Measurements from ENCODE around the gene FGGY. TPM values are rescaled to one million over a fixed set of nuclear protein-coding genes. Genes with fewer than 3 reads are reported as not detected.

FGGY gene
- total RNA-seq, 1 donor = 24.6 TPM

DNA sequence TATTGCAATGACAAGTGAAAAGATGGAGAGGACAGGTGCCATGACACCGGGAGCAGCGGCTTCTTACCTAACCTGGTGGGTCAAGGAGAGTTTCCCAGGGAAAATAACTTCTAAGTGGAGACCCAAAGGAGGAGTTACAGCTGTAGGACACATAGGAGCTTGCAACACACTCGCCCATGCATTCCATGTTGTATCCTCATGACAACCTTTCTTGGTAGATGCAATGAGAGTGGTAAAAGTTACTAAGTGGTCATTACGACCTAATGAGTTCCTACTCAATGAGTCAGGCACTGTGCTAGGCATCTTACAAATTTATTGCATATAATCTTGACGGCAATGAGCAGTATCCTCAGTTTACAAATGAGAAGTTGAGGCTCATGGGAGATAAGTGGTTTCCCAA is 398.4 kb downstream of the FGGY start:
- H3K79me2 ChIP-seq (ENCODE audit: insufficient read depth, low read length) = no peaks in the 10 kb centered on the region
- no peak overlapping the region for H2AFZ ChIP-seq (ENCODE audit: low read length)
- no peak for TF ChIP-seq CTCF (IDR thresholded peaks at IDR 0.05; ENCODE audit: extremely low read depth, low read depth, low read length)
- no peaks in the 10 kb centered on the region for H3K9me3 ChIP-seq (ENCODE audit: low read depth, low read length)
- H3K27me3 ChIP-seq (ENCODE audit: insufficient read depth, low read length) = no peaks in the 10 kb centered on the region
- no peak overlapping the region for H3K4me2 ChIP-seq (ENCODE audit: insufficient read depth, low read length)
- H3K36me3 ChIP-seq (ENCODE audit: insufficient read depth, low read length) = no peaks in the 10 kb centered on the region
- DNase-seq (ENCODE audit: insufficient read length, low spot score, missing footprints) = no peak
- H3K27ac ChIP-seq (ENCODE audit: low read depth, low read length) = no peak overlapping the region
- no peaks in the 10 kb centered on the region for H4K20me1 ChIP-seq (ENCODE audit: insufficient read depth, low read length)
- no peak overlapping the region for H3K4me3 ChIP-seq (ENCODE audit: insufficient read depth, low read length)
- H3K4me1 ChIP-seq (ENCODE audit: insufficient read depth, low read length) = peaks cover 15% of the 10 kb centered on the region

DNA sequence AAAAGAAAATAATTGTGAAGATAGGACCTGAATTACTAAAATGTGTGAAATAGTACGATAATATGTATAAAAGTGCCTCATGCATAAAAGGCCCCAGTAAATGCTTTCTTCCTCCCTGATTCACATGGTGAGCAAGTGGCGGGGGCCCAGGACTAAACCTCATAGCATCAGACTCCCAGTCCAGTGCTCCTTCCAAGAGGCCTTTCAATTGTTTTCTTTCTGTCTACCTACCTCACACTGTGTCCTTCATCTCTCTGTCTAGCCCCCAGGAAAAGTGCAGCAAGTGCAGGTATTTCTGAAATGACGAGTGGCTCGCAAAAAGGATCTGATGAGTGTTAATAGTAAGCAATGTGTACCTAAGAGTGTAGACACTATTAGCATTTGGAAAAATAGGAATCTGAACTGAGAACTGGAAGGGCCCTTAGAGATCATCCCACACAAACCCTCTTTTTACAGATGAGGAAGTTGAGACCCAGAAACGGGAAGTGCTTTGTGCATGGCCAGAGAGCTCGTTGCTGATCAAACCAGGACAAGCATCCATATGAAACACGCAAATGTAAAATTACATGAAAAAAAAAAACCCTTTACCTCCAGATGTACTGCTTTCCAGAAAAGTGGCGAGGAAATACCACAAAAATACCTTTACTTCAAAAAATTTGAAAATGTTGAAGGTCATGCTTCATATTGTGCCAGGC is 399.7 kb downstream of the FGGY start:
- H3K27ac ChIP-seq (ENCODE audit: low read depth, low read length) = no peak overlapping the region
- no peaks in the 10 kb centered on the region for H3K36me3 ChIP-seq (ENCODE audit: insufficient read depth, low read length)
- no peaks in the 10 kb centered on the region for H4K20me1 ChIP-seq (ENCODE audit: insufficient read depth, low read length)
- H2AFZ ChIP-seq (ENCODE audit: low read length) = no peak overlapping the region
- no peaks in the 10 kb centered on the region for H3K79me2 ChIP-seq (ENCODE audit: insufficient read depth, low read length)
- no peak for DNase-seq (ENCODE audit: insufficient read length, low spot score, missing footprints)
- no peak overlapping the region for H3K4me2 ChIP-seq (ENCODE audit: insufficient read depth, low read length)
- H3K4me1 ChIP-seq (ENCODE audit: insufficient read depth, low read length) = peaks cover 21% of the 10 kb centered on the region
- TF ChIP-seq CTCF (IDR thresholded peaks at IDR 0.05; ENCODE audit: extremely low read depth, low read depth, low read length) = no peak
- H3K9me3 ChIP-seq (ENCODE audit: low read depth, low read length) = no peaks in the 10 kb centered on the region
- H3K27me3 ChIP-seq (ENCODE audit: insufficient read depth, low read length) = no peaks in the 10 kb centered on the region
- H3K4me3 ChIP-seq (ENCODE audit: insufficient read depth, low read length) = no peak overlapping the region

DNA sequence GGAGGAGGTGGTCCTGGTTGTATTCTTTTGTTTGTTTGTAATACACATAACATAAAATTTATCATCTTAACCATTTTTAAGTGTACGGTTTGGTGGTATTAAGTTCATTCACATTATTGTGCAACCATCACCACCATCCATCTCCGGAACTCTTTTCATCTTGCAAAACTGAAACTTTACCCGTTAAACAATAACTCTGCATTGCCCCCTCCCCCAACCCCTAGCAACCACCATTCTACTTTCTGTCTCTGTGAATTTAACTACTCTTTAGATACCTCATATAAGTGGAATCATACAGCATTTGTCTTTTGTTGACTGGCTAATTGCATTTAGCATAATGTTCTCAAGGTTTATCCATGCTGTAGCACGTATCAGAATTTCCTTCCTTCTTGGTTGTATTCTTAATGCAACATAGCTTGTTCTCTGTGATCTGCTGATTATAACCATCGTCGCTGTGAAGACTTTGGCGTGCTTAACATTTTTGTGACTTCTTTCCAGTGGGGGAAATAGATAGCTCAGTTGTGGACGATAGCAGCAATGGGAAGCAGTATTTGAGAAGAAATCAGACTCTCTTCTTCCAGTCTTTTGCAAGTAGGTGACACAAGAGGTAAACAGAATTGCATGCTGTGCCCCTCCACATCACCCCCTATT is 400.4 kb downstream of the FGGY start:
- Histone ChIP-seq H3K79me2 (ENCODE audit: insufficient read depth, low read length) (no peaks in the 10 kb centered on the region), H3K4me1 (ENCODE audit: insufficient read depth, low read length) (peaks cover 24% of the 10 kb centered on the region), H3K4me2 (ENCODE audit: insufficient read depth, low read length) (no peak overlapping the region), H3K27ac (ENCODE audit: low read depth, low read length) (no peak overlapping the region), H3K27me3 (ENCODE audit: insufficient read depth, low read length) (no peaks in the 10 kb centered on the region), H2AFZ (ENCODE audit: low read length) (no peak overlapping the region), H4K20me1 (ENCODE audit: insufficient read depth, low read length) (no peaks in the 10 kb centered on the region), H3K4me3 (ENCODE audit: insufficient read depth, low read length) (no peak overlapping the region), H3K36me3 (ENCODE audit: insufficient read depth, low read length) (no peaks in the 10 kb centered on the region), H3K9me3 (ENCODE audit: low read depth, low read length) (no peaks in the 10 kb centered on the region)
- no peak for TF ChIP-seq CTCF (IDR thresholded peaks at IDR 0.05; ENCODE audit: extremely low read depth, low read depth, low read length)
- DNase-seq (ENCODE audit: insufficient read length, low spot score, missing footprints) = no peak

- Histone ChIP-seq H3K79me2 (ENCODE audit: insufficient read depth, low read length) (no peaks in the 10 kb centered on the region), H2AFZ (ENCODE audit: low read length) (no peak overlapping the region), H4K20me1 (ENCODE audit: insufficient read depth, low read length) (no peaks in the 10 kb centered on the region), H3K27ac (ENCODE audit: low read depth, low read length) (no peak overlapping the region), H3K36me3 (ENCODE audit: insufficient read depth, low read length) (no peaks in the 10 kb centered on the region), H3K4me2 (ENCODE audit: insufficient read depth, low read length) (no peak overlapping the region), H3K27me3 (ENCODE audit: insufficient read depth, low read length) (no peaks in the 10 kb centered on the region), H3K4me1 (ENCODE audit: insufficient read depth, low read length) (peaks cover 21% of the 10 kb centered on the region), H3K9me3 (ENCODE audit: low read depth, low read length) (no peaks in the 10 kb centered on the region), H3K4me3 (ENCODE audit: insufficient read depth, low read length) (no peak overlapping the region)
- no peak for TF ChIP-seq CTCF (IDR thresholded peaks at IDR 0.05; ENCODE audit: extremely low read depth, low read depth, low read length)
- no peak for DNase-seq (ENCODE audit: insufficient read length, low spot score, missing footprints)
Observed at GRCh38 chr1:59698386-59698785, 401.5 kb downstream of the FGGY start.

All from osteoblast (primary cell).